HG03432 (cell line): ENCODE results near the gene TTLL4.
"Not testable (repeated sequence)": the region's sequence is repeated elsewhere in the genome, so short reads cannot be mapped to it uniquely, and the experiment has no call there.

ENCODE experiments used
- ATAC-seq: cut with Tn5 transposase; IDR thresholded peaks from one replicate; pipeline ENCODE4 v1.9.1; 2021; ENCODE audit warnings: mild to moderate bottlenecking, moderate library complexity; ENCODE audit not compliant: unreplicated experiment

The TTLL4 gene

GRCh38 chr2:218710687-218711549 is at the start of gene TTLL4:
Gene TTLL4 (plus strand): TSS chr2:218710835. CDS start chr2:218737677, 26,842 bp downstream.
- ATAC-seq = peak; percentile 90

- no peak for ATAC-seq
Observed at GRCh38 chr2:218662377-218662776, 48.3 kb upstream of the TTLL4 start.

GRCh38 chr2:218662827-218663226 is 47.8 kb upstream of the TTLL4 start:
- no peak for ATAC-seq

- ATAC-seq = no peak
Observed at GRCh38 chr2:218663901-218664300, 46.7 kb upstream of the TTLL4 start.

GRCh38 chr2:218664653-218665052 is 46.0 kb upstream of the TTLL4 start:
- ATAC-seq = no peak

- no peak for ATAC-seq
Observed at GRCh38 chr2:218671097-218671653, 39.5 kb upstream of the TTLL4 start.

GRCh38 chr2:218671654-218672566 is 38.7 kb upstream of the TTLL4 start, which contains the start of the genes RNF25 and STK36:
Gene RNF25 (minus strand): TSS chr2:218672002. CDS start chr2:218671970, 32 bp downstream.
Gene STK36 (plus strand): TSS chr2:218672086. CDS start chr2:218672830, 744 bp downstream.
- ATAC-seq = peak; percentile 99

- no peak for ATAC-seq
Observed at GRCh38 chr2:218679119-218679518, 31.5 kb upstream of the TTLL4 start.

- ATAC-seq = no peak
Observed at GRCh38 chr2:218680061-218680460, 30.6 kb upstream of the TTLL4 start.

GRCh38 chr2:218687400-218688060 is 23.1 kb upstream of the TTLL4 start:
- not testable (repeated sequence) for ATAC-seq

- no peak for ATAC-seq
Observed at GRCh38 chr2:218691234-218691633, 19.4 kb upstream of the TTLL4 start.

GRCh38 chr2:218694405-218695145 is 16.1 kb upstream of the TTLL4 start:
- ATAC-seq = no peak

GRCh38 chr2:218698885-218699284 is 11.8 kb upstream of the TTLL4 start:
- no peak for ATAC-seq

- no peak for ATAC-seq
Observed at GRCh38 chr2:218701806-218702205, 8.8 kb upstream of the TTLL4 start.

- ATAC-seq = no peak
Observed at GRCh38 chr2:218703341-218703740, 7.3 kb upstream of the TTLL4 start.

GRCh38 chr2:218708086-218708485 is 2.5 kb upstream of the TTLL4 start:
- ATAC-seq = peak; percentile 36

GRCh38 chr2:218709908-218710307 is 727 bp upstream of the TTLL4 start:
- no peak for ATAC-seq

GRCh38 chr2:218710334-218710686 is 325 bp upstream of the TTLL4 start:
- no peak for ATAC-seq

GRCh38 chr2:218711550-218711929 is 905 bp downstream of the TTLL4 start:
- no peak for ATAC-seq

- ATAC-seq = no peak
Observed at GRCh38 chr2:218713922-218714321, 3.3 kb downstream of the TTLL4 start.
